ENCODE data around the gene GBP3. TPM values are rescaled to one million over a fixed set of nuclear protein-coding genes. Genes with fewer than 3 reads are reported as not detected.
"Not testable (repeated sequence)": the region's sequence is repeated elsewhere in the genome, so short reads cannot be mapped to it uniquely, and the experiment has no call there.

GBP3 gene
- total RNA-seq, 1 donor from 2014 or later = 3.7 TPM

GRCh38 chr1:88983791-88984559 is 38.7 kb downstream of the GBP3 start:
- FAIRE-seq = no peak
- Histone ChIP-seq H3K36me3 (ENCODE audit: control insufficient read depth, insufficient read depth, low read length) (peaks cover 1% of the 10 kb centered on the region), H3K27me3 (ENCODE audit: control insufficient read depth, insufficient read depth, low read length) (no peaks in the 10 kb centered on the region)

GRCh38 chr1:88982055-88982454 is 40.6 kb downstream of the GBP3 start:
- Histone ChIP-seq H3K4me3 (ENCODE audit: low read depth, low read length) (no peak overlapping the region), H3K36me3 (ENCODE audit: control insufficient read depth, insufficient read depth, low read length) (peaks cover 3% of the 10 kb centered on the region), H3K27me3 (ENCODE audit: control insufficient read depth, insufficient read depth, low read length) (no peaks in the 10 kb centered on the region)
- DNase-seq (ENCODE audit: low read depth) = peak; percentile 40
- FAIRE-seq = no peak
- TF ChIP-seq CTCF (IDR thresholded peaks at IDR 0.05; ENCODE audit: insufficient read depth, low read length, severe bottlenecking) = no peak

More at GRCh38 chr1:88983791-88984559, 38.7 kb downstream of the GBP3 start:
- peak; percentile 68 for DNase-seq (ENCODE audit: low read depth)
- no peak overlapping the region for H3K4me3 ChIP-seq (ENCODE audit: low read depth, low read length)
- TF ChIP-seq CTCF (IDR thresholded peaks at IDR 0.05; ENCODE audit: insufficient read depth, low read length, severe bottlenecking) = peak; percentile 43

GRCh38 chr1:88981506-88981905 is 41.2 kb downstream of the GBP3 start:
- not testable (repeated sequence) for H3K36me3 ChIP-seq (ENCODE audit: control insufficient read depth, insufficient read depth, low read length); FAIRE-seq; H3K27me3 ChIP-seq (ENCODE audit: control insufficient read depth, insufficient read depth, low read length); H3K4me3 ChIP-seq (ENCODE audit: low read depth, low read length); DNase-seq (ENCODE audit: low read depth)

GRCh38 chr1:88980870-88981269 is 41.8 kb downstream of the GBP3 start:
- TF ChIP-seq CTCF (IDR thresholded peaks at IDR 0.05; ENCODE audit: insufficient read depth, low read length, severe bottlenecking) = no peak
- Histone ChIP-seq H3K27me3 (ENCODE audit: control insufficient read depth, insufficient read depth, low read length) (no peaks in the 10 kb centered on the region), H3K36me3 (ENCODE audit: control insufficient read depth, insufficient read depth, low read length) (peaks cover 3% of the 10 kb centered on the region), H3K4me3 (ENCODE audit: low read depth, low read length) (no peak overlapping the region)
- FAIRE-seq (no peak), DNase-seq (ENCODE audit: low read depth) (no peak)

- no peak for TF ChIP-seq CTCF (IDR thresholded peaks at IDR 0.05; ENCODE audit: insufficient read depth, low read length, severe bottlenecking)
- no peak overlapping the region for H3K4me3 ChIP-seq (ENCODE audit: low read depth, low read length)
- no peaks in the 10 kb centered on the region for H3K27me3 ChIP-seq (ENCODE audit: control insufficient read depth, insufficient read depth, low read length)
- DNase-seq (ENCODE audit: low read depth) (no peak), FAIRE-seq (no peak)
- H3K36me3 ChIP-seq (ENCODE audit: control insufficient read depth, insufficient read depth, low read length) = peaks cover 3% of the 10 kb centered on the region
These were observed 42.9 kb downstream of the GBP3 start for GRCh38 chr1:88979749-88980116.

GRCh38 chr1:88979054-88979748 is 43.5 kb downstream of the GBP3 start:
- Histone ChIP-seq H3K36me3 (ENCODE audit: control insufficient read depth, insufficient read depth, low read length) (peaks cover 3% of the 10 kb centered on the region), H3K27me3 (ENCODE audit: control insufficient read depth, insufficient read depth, low read length) (no peaks in the 10 kb centered on the region), H3K4me3 (ENCODE audit: low read depth, low read length) (no peak overlapping the region)
- no peak for TF ChIP-seq CTCF (IDR thresholded peaks at IDR 0.05; ENCODE audit: insufficient read depth, low read length, severe bottlenecking)
- no peak for DNase-seq (ENCODE audit: low read depth)
- no peak for FAIRE-seq

Data from bronchial epithelial cell (primary cell).